HepG2 (cell line): Measurements from ENCODE around the gene BANK1. TPM values are rescaled to one million over a fixed set of nuclear protein-coding genes. Genes with fewer than 3 reads are reported as not detected.

Experiments
- ATAC-seq: fragments of 200-7000 bp; cut with Tn5 transposase; 3 replicates; pipeline ENCODE4 v1.9.1; 2020; ENCODE audit warnings: mild to moderate bottlenecking, moderate library complexity
- BruUV-seq: library from RNA; stranded (reverse); fragments of 400-500 nt; replicated peaks from 2 replicates; lab custom pipeline; 2021; lab: Mats Ljungman, UMichigan
- CTCF ChIA-PET: fragments of 300-600 bp; formaldehyde crosslinking; extraction: SDS; loops from one replicate; lab custom pipeline; 2021; ENCODE audit warnings: low total read pairs, inconsistent platforms, low intra/inter-chr PET ratio; lab: Yijun Ruan, JAX
- POLR2A ChIA-PET: fragments of 350-600 bp; sonication (Branson Sonifier 250); formaldehyde crosslinking; loops from one replicate; lab custom pipeline; 2020; ENCODE audit warnings: antibody characterized with exemption, inconsistent platforms; lab: Yijun Ruan, JAX
- DNase-seq: peaks from one replicate; pipeline ENCODE4 v3.0.0-alpha.2; 2015; ENCODE audit warnings: low spot score
- FAIRE-seq: peaks from 3 replicates; lab custom pipeline; 2011; peaks lifted over from hg19 to GRCh38; lab: Jason Lieb, UNC
- H2AFZ ChIP-seq: one replicate; pipeline ENCODE4 v1.6.1; 2011; ENCODE audit warnings: low read length, inconsistent platforms
- H3K27ac ChIP-seq: fragments of 300-600 bp; 3 replicates; pipeline ENCODE4 v1.8.0; 2011; ENCODE audit warnings: mixed run types, mild to moderate bottlenecking, mixed read lengths, low read length, inconsistent platforms; ENCODE audit not compliant: insufficient read depth; ENCODE audit errors: extremely low read length
- H3K27me3 ChIP-seq, 2 experiments: fragments of 200-600 bp in 1 of 2; 2 replicates in 1 of 2; 3 replicates in 1 of 2; pipeline versions ENCODE4 v1.6.0 to v1.8.0; 2011; ENCODE audit warnings: low read length in 2 of 2, mild to moderate bottlenecking in 2 of 2, moderate library complexity in 2 of 2, inconsistent platforms in 1 of 2; ENCODE audit not compliant: insufficient read depth in 2 of 2, control insufficient read depth in 1 of 2
- H3K36me3 ChIP-seq, 2 experiments: fragments of 200-600 bp in 1 of 2; replicated peaks in 1 of 2; 2 replicates in 1 of 2; 3 replicates in 1 of 2; pipeline versions ENCODE4 v1.5.1 to v1.8.0; 2011; ENCODE audit warnings: low read length in 2 of 2, inconsistent platforms in 1 of 2; ENCODE audit not compliant: insufficient read depth in 2 of 2, control insufficient read depth in 1 of 2
- H3K4me1 ChIP-seq: 2 replicates; pipeline ENCODE4 v1.5.1; 2012; ENCODE audit warnings: low read length, inconsistent platforms; ENCODE audit not compliant: insufficient read depth
- H3K4me2 ChIP-seq: 2 replicates; pipeline ENCODE4 v1.6.0; 2011; ENCODE audit warnings: low read depth, low read length, inconsistent platforms
- H3K4me3 ChIP-seq, 3 experiments: fragments of 200-600 bp in 1 of 3; sonication (generic), shearing (Covaris generic) in 1 of 3; replicated peaks in 1 of 3; 2 replicates each; pipeline ENCODE4 v1.5.1; 2011 to 2016; ENCODE audit warnings: low read length in 3 of 3, inconsistent platforms in 2 of 3, low read depth in 2 of 3, mild to moderate bottlenecking in 2 of 3, control low read depth in 1 of 3, mixed read lengths in 1 of 3; ENCODE audit not compliant: insufficient read depth in 1 of 3
- H3K79me2 ChIP-seq: one replicate; pipeline ENCODE4 v1.6.1; 2011; ENCODE audit warnings: low read length, inconsistent platforms; ENCODE audit not compliant: insufficient read depth
- H3K9ac ChIP-seq: 2 replicates; pipeline ENCODE4 v1.6.0; 2011; ENCODE audit warnings: mild to moderate bottlenecking, low read depth, low read length, inconsistent platforms; ENCODE audit not compliant: insufficient read depth
- H3K9me3 ChIP-seq: 2 replicates; pipeline ENCODE4 v1.5.1; 2012; ENCODE audit warnings: mild to moderate bottlenecking, low read length
- H4K20me1 ChIP-seq: 2 replicates; pipeline ENCODE4 v1.6.0; 2011; ENCODE audit warnings: inconsistent platforms, mild to moderate bottlenecking, low read length, moderate library complexity; ENCODE audit not compliant: insufficient read depth
- AHR ChIP-seq: IDR thresholded peaks from 2 replicates; pipeline ENCODE4 v1.6.1; 2018; ENCODE audit warnings: missing genetic modification reagents, missing compliant biosample characterization
- FOXK1 ChIP-seq: sonication (generic); formaldehyde crosslinking; IDR thresholded peaks from 2 replicates; pipeline ENCODE4 v1.4.0; 2020; ENCODE audit warnings: low read depth, missing genetic modification reagents, borderline replicate concordance
- IRF1 ChIP-seq: sonication (generic); formaldehyde crosslinking; IDR thresholded peaks from 2 replicates; pipeline ENCODE4 v1.4.0; 2020; ENCODE audit warnings: low read depth, mild to moderate bottlenecking, missing genetic modification reagents
- MAZ ChIP-seq, 2 experiments: sonication (generic) in 1 of 2; formaldehyde crosslinking in 1 of 2; IDR thresholded peaks; 2 replicates each; pipeline versions ENCODE4 v1.5.0 to v1.6.1; 2012 to 2020; ENCODE audit warnings: low read depth in 2 of 2, mild to moderate bottlenecking in 2 of 2, borderline replicate concordance in 1 of 2, improper control_type of control experiment in 1 of 2, low read length in 1 of 2, missing genetic modification reagents in 1 of 2, moderate library complexity in 1 of 2
- MLX ChIP-seq: IDR thresholded peaks from 2 replicates; pipeline ENCODE4 v1.6.1; 2016
- NFKB2 ChIP-seq: sonication (generic); formaldehyde crosslinking; IDR thresholded peaks from 2 replicates; pipeline ENCODE4 v1.4.0; 2020; ENCODE audit warnings: missing genetic modification reagents, borderline replicate concordance
- ONECUT2 ChIP-seq: sonication (generic); formaldehyde crosslinking; IDR thresholded peaks from 2 replicates; pipeline ENCODE4 v1.4.0; 2020; ENCODE audit warnings: missing genetic modification reagents
- PHF21A ChIP-seq: sonication (generic); formaldehyde crosslinking; IDR thresholded peaks from 2 replicates; pipeline ENCODE4 v1.5.0; 2020; ENCODE audit warnings: mild to moderate bottlenecking, missing genetic modification reagents
- RAD21 ChIP-seq: fragments of 450-650 bp; formaldehyde crosslinking; IDR thresholded peaks from 2 replicates; pipeline ENCODE4 v1.5.0; 2020; ENCODE audit warnings: mild to moderate bottlenecking
- ZBTB33 ChIP-seq: sonication (generic); formaldehyde crosslinking; IDR thresholded peaks from 2 replicates; pipeline ENCODE4 v1.4.0; 2020; ENCODE audit warnings: missing genetic modification reagents
- ZBTB39 ChIP-seq: sonication (generic); formaldehyde crosslinking; IDR thresholded peaks from 2 replicates; pipeline ENCODE4 v1.5.0; 2020; ENCODE audit warnings: missing genetic modification reagents
- ZFP37 ChIP-seq: sonication (generic); formaldehyde crosslinking; IDR thresholded peaks from 2 replicates; pipeline ENCODE4 v1.4.0; 2020; ENCODE audit warnings: missing genetic modification reagents, borderline replicate concordance
- ZNF33A ChIP-seq: sonication (generic); formaldehyde crosslinking; IDR thresholded peaks from 2 replicates; pipeline ENCODE4 v1.5.1; 2020; ENCODE audit warnings: missing genetic modification reagents, mild to moderate bottlenecking, moderate library complexity, borderline replicate concordance
- ZNF33B ChIP-seq: sonication (generic); formaldehyde crosslinking; IDR thresholded peaks from 2 replicates; pipeline ENCODE4 v1.5.1; 2020; ENCODE audit warnings: mild to moderate bottlenecking, missing genetic modification reagents
- ZNF597 ChIP-seq: sonication (generic); formaldehyde crosslinking; IDR thresholded peaks from 2 replicates; pipeline ENCODE4 v1.5.0; 2020; ENCODE audit warnings: missing genetic modification reagents
- ZNF749 ChIP-seq: sonication (generic); formaldehyde crosslinking; IDR thresholded peaks from 2 replicates; pipeline ENCODE4 v1.8.0; 2022; ENCODE audit warnings: mild to moderate bottlenecking, missing genetic modification reagents, moderate library complexity, borderline replicate concordance
- WGBS: methylation state at CpG from one replicate; pipeline ENCODE4 v1.1.6; 2017; ENCODE audit warnings: low lambda C conversion rate; 5-methylcytosine and 5-hydroxymethylcytosine counted together
- in situ Hi-C: cut with HindIII; loops from 2 replicates; pipeline ENCODE4 v1.10.0; 2017; ENCODE audit warnings: low pct_unique_long_range_greater_than_20kb; ENCODE audit not compliant: extremely low pct_ligation_motif_present
- intact Hi-C: fragments of 100-400 bp; cut with micrococcal nuclease; formaldehyde crosslinking; loops from one replicate; pipeline ENCODE4 v1.10.0; 2022; ENCODE audit not compliant: unreplicated experiment
- polyA plus RNA-seq, 8 experiments: library from polyadenylated mRNA; depleted of rRNA in 3 of 8; stranded (reverse) in 7 of 8; unstranded in 1 of 8; fragments of >200 nt; fragmentation: Illumina TruSeq in 4 of 8; extraction: Trizol in 4 of 8; gene quantifications; 2 replicates each; pipeline versions ENCODE4 v1.2.1 to v1.2.3, GENCODE V29; 2011 to 2016; ENCODE audit warnings: low read depth in 4 of 8, missing spikeins in 1 of 8, mixed read lengths in 1 of 8; ENCODE audit not compliant: insufficient read depth in 1 of 8
- total RNA-seq, 5 experiments: library from RNA; depleted of rRNA; stranded (reverse); fragments of >200 nt; fragmentation: Illumina TruSeq; extraction: Trizol; gene quantifications; 2 replicates each; pipeline ENCODE4 v1.2.3, GENCODE V29; 2016; ENCODE audit warnings: low read depth in 1 of 5

The BANK1 gene
- total and polyA plus RNA-seq, 2 of the 13 experiments (the other 11 are each of a cell fraction or from before 2014, with no cell fraction given) = 0.15 TPM; not detected in 1

- BruUV-seq = no TSS peak
- ChIA-PET CTCF (no interaction called here), POLR2A (no interaction called here)
- no peak overlapping the region for H2AFZ ChIP-seq
- H3K36me3 ChIP-seq = no peaks in the 10 kb centered on the region
- no peak for TF ChIP-seq MLX (CRISPR knock-in tag)
- TF ChIP-seq ZFP37 (CRISPR knock-in tag) = no peak
- TF ChIP-seq ZNF597 (CRISPR knock-in tag) = no peak
- TF ChIP-seq ZNF33B (CRISPR knock-in tag) = no peak
- TF ChIP-seq FOXK1 (CRISPR knock-in tag) = no peak
- no peak for TF ChIP-seq ZBTB33 (CRISPR knock-in tag)
- no peak for TF ChIP-seq IRF1 (CRISPR knock-in tag)
- TF ChIP-seq ZNF749 (CRISPR knock-in tag) = no peak
- no peak for TF ChIP-seq MAZ (IDR thresholded peaks at IDR 0.05; ENCODE audit: borderline replicate concordance, low read depth, low read length)
- TF ChIP-seq MAZ (CRISPR knock-in tag; IDR thresholded peaks at IDR 0.05; ENCODE audit: low read depth) = no peak
- TF ChIP-seq ONECUT2 (CRISPR knock-in tag) = no peak
- no peak for TF ChIP-seq ZBTB39 (CRISPR knock-in tag)
- TF ChIP-seq ZNF33A (CRISPR knock-in tag) = no peak
- no peak for TF ChIP-seq AHR
- TF ChIP-seq RAD21 (CRISPR knock-in tag) = no peak
- TF ChIP-seq PHF21A (CRISPR knock-in tag) = no peak
- TF ChIP-seq NFKB2 (CRISPR knock-in tag) = no peak
- H3K4me2 ChIP-seq = no peak overlapping the region
- no peaks in the 10 kb centered on the region for H3K79me2 ChIP-seq
- H4K20me1 ChIP-seq = no peaks in the 10 kb centered on the region
- no peak overlapping the region for H3K9ac ChIP-seq
- ATAC-seq (no peak), FAIRE-seq (no peak), DNase-seq (no peak)
- in situ Hi-C loops = no loop called here
- intact Hi-C loops = no loop called here
- 2% methylated on average over 1 of the region's 1 CpG for WGBS
- H3K4me3 ChIP-seq = no peak overlapping the region
- H3K27ac ChIP-seq = no peak overlapping the region
- no peaks in the 10 kb centered on the region for H3K9me3 ChIP-seq
- H3K27me3 ChIP-seq = peaks cover 0 to under 1% of the 10 kb centered on the region in 2 experiments; a peak in 3 of 5 replicates
- no peaks in the 10 kb centered on the region for H3K4me1 ChIP-seq
Measured at GRCh38 chr4:101785486-101785885, 5.0 kb upstream of the BANK1 start.
